ENCODE measurements around the gene FCN1. TPM values are rescaled to one million over a fixed set of nuclear protein-coding genes. Genes with fewer than 3 reads are reported as not detected.

Gene FCN1
- total RNA-seq, 4 donors from 2014 or later, result 0.46 to 3.4 (median 1.6) TPM

GRCh38 chr9:134883040-134883782 lies 34.5 kb downstream of the FCN1 start:
- ATAC-seq (no peak), DNase-seq (no peak)
- no peaks in the 10 kb centered on the region for H3K9me3 ChIP-seq
- no peak for TF ChIP-seq POLR2A (IDR thresholded peaks at IDR 0.05)
- TF ChIP-seq, protein P1, sequence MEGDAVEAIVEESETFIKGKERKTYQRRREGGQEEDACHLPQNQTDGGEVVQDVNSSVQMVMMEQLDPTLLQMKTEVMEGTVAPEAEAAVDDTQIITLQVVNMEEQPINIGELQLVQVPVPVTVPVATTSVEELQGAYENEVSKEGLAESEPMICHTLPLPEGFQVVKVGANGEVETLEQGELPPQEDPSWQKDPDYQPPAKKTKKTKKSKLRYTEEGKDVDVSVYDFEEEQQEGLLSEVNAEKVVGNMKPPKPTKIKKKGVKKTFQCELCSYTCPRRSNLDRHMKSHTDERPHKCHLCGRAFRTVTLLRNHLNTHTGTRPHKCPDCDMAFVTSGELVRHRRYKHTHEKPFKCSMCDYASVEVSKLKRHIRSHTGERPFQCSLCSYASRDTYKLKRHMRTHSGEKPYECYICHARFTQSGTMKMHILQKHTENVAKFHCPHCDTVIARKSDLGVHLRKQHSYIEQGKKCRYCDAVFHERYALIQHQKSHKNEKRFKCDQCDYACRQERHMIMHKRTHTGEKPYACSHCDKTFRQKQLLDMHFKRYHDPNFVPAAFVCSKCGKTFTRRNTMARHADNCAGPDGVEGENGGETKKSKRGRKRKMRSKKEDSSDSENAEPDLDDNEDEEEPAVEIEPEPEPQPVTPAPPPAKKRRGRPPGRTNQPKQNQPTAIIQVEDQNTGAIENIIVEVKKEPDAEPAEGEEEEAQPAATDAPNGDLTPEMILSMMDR (IDR thresholded peaks at IDR 0.05 in 4 of 5, conservative IDR thresholded peaks at IDR 0.05 in 1 of 5), result no peak
- no peaks in the 10 kb centered on the region for H3K27me3 ChIP-seq
- H3K4me3 ChIP-seq, result no peak overlapping the region
- H3K36me3 ChIP-seq, result no peaks in the 10 kb centered on the region
- intact Hi-C loops (cut with DNase I; ENCODE audit: low total_unique reads), result no loop called here
- no peaks in the 10 kb centered on the region for H3K4me1 ChIP-seq
- no peak overlapping the region for H3K27ac ChIP-seq
- in situ Hi-C loops (cut with MboI; ENCODE audit: low sequenced_read_pairs in 4 of 4), result no loop called here

- Histone ChIP-seq H3K27ac (no peak overlapping the region), H3K4me1 (no peaks in the 10 kb centered on the region), H3K9me3 (no peaks in the 10 kb centered on the region), H3K4me3 (no peak overlapping the region), H3K36me3 (no peaks in the 10 kb centered on the region), H3K27me3 (no peaks in the 10 kb centered on the region)
- intact Hi-C loops (cut with DNase I; ENCODE audit: low total_unique reads) (no loop called here), in situ Hi-C loops (cut with MboI; ENCODE audit: low sequenced_read_pairs in 4 of 4) (no loop called here)
- TF ChIP-seq, protein P1 (IDR thresholded peaks at IDR 0.05 in 4 of 5, conservative IDR thresholded peaks at IDR 0.05 in 1 of 5), result no peak
- TF ChIP-seq POLR2A (IDR thresholded peaks at IDR 0.05), result no peak
- DNase-seq (no peak), ATAC-seq (no peak)
Measured at GRCh38 chr9:134882204-134882785, 35.4 kb downstream of the FCN1 start.

GRCh38 chr9:134881313-134881670 lies 36.4 kb downstream of the FCN1 start:
- no peaks in the 10 kb centered on the region for H3K27me3 ChIP-seq
- in situ Hi-C loops (cut with MboI; ENCODE audit: low sequenced_read_pairs in 4 of 4), result no loop called here
- H3K4me1 ChIP-seq, result no peaks in the 10 kb centered on the region
- TF ChIP-seq POLR2A (IDR thresholded peaks at IDR 0.05), result no peak
- TF ChIP-seq, protein P1 (IDR thresholded peaks at IDR 0.05 in 4 of 5, conservative IDR thresholded peaks at IDR 0.05 in 1 of 5), result no peak
- no peaks in the 10 kb centered on the region for H3K9me3 ChIP-seq
- no peak for DNase-seq
- H3K36me3 ChIP-seq, result no peaks in the 10 kb centered on the region
- intact Hi-C loops (cut with DNase I; ENCODE audit: low total_unique reads), result no loop called here
- H3K4me3 ChIP-seq, result no peak overlapping the region
- no peak for ATAC-seq
- H3K27ac ChIP-seq, result no peak overlapping the region

- no peak within 1 kb of the TSS for H3K4me3 ChIP-seq
- intact Hi-C loops (cut with DNase I; ENCODE audit: low total_unique reads) (no loop called here), in situ Hi-C loops (cut with MboI; ENCODE audit: low sequenced_read_pairs in 4 of 4) (no loop called here)
- no peaks in the 10 kb centered on the region for H3K36me3 ChIP-seq
- no peaks in the 10 kb centered on the region for H3K27me3 ChIP-seq
- DNase-seq (no peak), ATAC-seq (no peak)
- TF ChIP-seq POLR2A (IDR thresholded peaks at IDR 0.05), result no peak
- TF ChIP-seq, protein P1 (IDR thresholded peaks at IDR 0.05 in 4 of 5, conservative IDR thresholded peaks at IDR 0.05 in 1 of 5), result no peak
- no peaks in the 10 kb centered on the region for H3K4me1 ChIP-seq
- no peak within 1 kb of the TSS for H3K27ac ChIP-seq
- H3K9me3 ChIP-seq, result no peaks in the 10 kb centered on the region
Measured at GRCh38 chr9:134880484-134881312, 37.0 kb downstream of the FCN1 start, which contains the start of gene FCN2. Gene FCN2, plus strand, starts transcription at chr9:134880810. Its CDS starts 12 bp downstream, at chr9:134880822.
